GM21717 (cell line): ENCODE results near the gene MAPK8IP3.

Source experiments
- ATAC-seq: cut with Tn5 transposase; IDR thresholded peaks from one replicate; pipeline ENCODE4 v1.9.1; 2021; ENCODE audit warnings: mild to moderate bottlenecking, moderate library complexity; ENCODE audit not compliant: unreplicated experiment

MAPK8IP3 gene

DNA sequence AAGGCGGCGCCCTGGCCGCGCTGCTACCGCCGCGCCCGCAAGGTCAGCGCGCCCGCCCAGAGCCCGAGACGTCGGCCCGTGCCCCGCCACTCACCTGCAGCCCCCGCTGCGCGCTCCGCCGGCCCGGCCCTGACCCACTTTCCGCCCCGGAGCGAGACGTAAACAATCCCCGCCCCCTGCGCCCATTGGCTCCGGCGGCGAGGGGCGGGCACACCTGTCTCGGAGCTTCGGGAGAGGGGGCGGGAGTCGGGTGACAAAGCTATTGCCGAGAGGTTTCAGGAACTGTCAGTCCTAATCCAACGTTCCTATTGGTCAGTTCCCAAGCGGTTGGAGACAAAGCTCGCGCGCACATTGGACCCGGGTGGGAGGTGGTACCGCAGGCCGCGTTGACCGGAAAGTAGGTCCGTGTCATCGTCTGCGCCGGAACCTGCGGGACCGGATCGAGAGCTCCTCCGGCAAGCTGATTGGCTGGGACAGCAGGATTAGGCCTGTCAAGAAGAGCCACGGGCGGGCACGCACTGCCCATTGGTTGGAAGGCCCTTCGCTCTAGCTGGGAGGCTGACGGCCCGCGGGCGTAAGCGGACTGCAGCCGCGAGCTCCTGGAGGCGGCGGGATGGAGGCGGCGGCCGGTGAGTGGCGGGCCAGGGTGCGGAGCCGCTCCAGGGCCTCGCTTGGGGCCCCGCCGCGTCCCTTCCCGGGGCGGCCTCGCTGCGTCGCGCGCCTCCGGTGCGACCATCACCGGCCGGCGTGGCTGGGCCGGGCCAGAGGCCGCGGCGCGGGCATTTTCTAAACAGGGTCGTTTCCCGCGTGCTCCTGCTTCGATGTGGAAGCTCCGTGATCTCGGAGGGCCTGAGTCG is 76.6 kb downstream of the MAPK8IP3 start, which contains the start of the genes NUBP2 and SPSB3:
Gene NUBP2 (plus strand): TSS at position 553 of the 857 bp plus-strand sequence. CDS start 61 bp downstream, at position 614.
Gene SPSB3 (minus strand): TSS at position 164 of the 857 bp plus-strand sequence. CDS start 1,088 bp downstream, outside the sequence.
- peak; percentile 72 for ATAC-seq

DNA sequence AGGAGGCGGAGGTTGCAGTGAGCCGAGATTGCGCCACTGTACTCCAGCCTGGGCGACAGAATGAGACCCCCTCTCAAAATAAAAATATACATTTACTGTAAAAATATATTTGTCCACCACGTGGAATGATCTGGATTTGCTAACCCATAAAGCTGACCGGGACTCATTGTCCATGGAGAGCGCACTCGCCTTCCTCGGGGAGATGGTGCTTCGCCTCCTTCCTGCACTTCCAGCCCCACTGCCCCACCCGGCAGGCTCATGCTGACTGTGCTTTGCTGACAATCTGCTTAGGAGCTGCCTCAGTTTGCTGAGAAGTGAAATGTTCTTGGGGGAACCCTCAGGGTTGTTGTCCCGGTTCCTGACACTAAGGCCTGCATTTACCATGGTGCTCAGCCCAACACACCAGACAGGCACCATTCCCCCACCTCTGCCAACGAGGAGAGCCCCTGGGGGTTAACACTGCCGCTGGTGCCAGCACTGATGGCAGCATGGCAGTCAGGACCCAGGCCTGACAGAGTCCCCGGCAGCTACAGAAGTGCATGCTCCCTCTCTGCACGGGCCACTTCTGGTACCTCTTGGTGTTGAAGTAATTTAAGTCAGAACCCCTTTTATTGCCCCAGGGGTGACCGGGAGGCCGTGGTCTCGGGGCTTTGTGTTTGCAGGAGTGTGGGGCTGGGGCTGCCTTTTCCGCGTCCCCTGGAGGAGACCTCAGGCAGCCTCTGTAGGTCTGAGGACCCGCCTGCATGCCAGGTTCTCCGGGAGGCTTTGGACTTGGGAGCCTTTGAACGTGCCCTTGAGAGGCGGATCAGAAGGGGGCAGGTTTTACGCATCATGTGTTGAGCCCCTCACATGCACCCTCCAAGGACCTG is 79.2 kb downstream of the MAPK8IP3 start:
- no peak for ATAC-seq

DNA sequence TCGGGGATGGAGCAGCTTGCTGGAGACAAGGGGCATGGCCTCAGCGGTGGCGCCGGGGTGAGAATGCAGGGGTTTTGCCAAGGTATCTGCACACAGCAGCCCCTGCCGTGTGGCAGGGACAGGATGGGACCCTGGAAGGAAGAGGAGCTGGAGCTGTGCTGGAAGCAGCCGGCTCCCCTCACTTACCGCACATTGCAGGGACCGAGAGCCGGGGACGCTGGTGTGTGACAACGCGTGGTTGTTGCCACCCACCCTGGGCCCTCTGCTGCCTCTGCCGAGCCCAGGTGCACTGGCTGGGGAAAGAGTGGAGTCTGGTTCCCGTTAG is 79.8 kb downstream of the MAPK8IP3 start:
- ATAC-seq: no peak

DNA sequence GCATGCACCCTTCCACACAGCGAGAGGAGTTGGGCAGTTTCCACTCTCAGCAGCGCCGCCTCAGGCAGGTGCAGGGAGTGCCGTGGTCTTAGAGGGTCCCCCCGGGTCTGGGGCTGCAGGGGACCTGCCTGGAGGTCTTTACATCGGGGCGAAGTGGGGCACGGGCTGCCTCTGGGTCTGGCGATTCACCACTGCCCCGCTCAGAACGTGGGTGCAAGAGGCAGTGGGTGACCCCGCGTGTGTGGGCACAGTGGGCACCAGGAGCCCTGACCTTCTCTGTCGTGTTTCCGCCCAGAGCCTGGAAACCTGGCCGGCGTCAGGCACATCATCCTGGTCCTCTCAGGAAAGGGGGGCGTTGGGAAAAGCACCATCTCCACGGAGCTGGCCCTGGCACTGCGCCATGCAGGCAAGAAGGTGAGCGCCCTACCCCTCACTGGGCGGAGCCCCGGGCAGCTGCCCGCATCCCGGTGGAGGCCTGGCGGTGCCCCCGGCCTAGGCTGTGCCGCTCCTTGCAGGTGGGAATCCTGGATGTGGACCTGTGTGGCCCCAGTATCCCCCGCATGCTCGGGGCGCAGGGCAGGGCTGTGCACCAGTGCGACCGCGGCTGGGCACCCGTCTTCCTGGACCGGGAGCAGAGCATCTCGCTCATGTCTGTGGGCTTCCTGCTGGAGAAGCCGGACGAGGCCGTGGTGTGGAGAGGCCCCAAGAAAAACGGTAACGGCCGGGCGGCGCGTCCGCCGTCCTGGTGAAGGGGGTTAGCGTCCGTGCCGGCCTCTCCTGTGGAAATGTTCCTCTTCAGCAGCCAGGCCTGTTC is 80.5 kb downstream of the MAPK8IP3 start:
- ATAC-seq: no peak

DNA sequence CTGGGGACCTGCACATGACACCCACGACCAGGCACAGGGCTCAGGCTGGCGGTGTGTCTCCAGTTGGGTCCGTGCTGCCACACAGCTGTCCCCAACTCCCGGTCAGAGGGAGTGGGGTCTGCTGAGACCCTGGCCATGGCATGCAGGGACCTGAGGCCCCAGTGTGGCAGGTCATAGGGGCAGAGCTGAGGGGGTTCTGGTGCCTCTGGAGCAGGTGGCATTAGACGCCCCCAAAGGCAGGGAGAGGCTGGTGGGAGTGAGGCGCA is 81.0 kb downstream of the MAPK8IP3 start:
- ATAC-seq: no peak

DNA sequence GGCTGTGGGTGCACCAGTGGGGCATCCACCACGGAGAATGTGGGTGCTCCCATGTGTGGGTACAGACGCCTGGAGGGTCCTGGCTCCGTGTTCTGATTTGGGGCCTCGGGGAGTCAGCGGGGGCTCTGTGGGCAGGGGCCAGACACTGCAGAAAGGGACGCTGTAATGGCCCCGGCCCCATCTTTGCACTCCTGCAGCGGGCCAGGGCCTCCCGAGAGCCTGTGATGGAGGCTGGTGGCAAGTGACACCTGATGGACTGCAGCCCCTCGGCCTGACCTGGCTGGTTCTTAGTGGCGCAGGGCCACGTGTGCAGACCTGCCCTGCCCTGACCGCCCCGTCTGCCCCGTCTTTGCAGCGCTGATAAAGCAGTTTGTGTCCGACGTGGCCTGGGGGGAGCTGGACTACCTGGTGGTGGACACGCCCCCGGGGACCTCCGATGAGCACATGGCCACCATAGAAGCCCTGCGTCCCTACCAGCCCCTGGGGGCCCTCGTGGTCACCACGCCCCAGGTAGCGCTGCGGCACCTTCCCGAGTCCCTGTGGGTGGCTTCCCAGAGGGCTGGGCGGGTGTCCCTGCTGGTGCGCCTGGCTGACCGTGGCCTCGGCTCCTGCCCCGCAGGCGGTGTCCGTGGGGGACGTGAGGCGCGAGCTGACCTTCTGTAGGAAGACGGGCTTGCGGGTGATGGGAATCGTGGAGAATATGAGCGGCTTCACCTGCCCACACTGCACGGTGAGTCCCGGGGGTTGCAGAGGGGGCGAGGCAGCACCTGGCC is 81.5 kb downstream of the MAPK8IP3 start:
- no peak for ATAC-seq

DNA sequence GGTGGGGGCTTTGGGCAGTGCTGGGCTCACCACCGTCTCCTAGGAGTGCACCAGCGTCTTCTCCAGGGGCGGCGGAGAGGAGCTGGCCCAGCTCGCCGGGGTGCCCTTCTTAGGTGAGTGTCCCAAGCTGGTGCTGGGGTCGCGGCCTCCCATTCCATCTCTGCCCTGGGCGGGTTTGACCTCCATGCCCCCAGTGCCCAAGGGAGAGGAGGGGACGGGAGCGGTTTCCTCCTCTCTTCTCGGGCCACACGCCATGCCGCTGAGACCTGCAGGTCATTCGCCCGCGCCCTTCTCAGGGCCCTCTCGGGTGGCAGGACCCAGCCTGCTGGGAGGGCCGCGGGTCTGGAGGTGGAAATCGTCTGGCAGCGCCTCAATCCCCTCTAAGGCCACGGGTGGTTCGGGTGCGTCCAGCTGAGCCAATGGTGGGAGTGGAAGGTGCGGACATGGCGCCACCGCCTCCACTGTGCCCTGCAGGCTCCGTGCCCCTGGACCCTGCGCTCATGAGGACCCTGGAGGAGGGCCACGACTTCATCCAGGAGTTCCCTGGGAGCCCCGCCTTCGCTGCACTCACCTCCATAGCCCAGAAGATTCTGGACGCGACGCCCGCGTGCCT is 82.2 kb downstream of the MAPK8IP3 start:
- no peak for ATAC-seq

DNA sequence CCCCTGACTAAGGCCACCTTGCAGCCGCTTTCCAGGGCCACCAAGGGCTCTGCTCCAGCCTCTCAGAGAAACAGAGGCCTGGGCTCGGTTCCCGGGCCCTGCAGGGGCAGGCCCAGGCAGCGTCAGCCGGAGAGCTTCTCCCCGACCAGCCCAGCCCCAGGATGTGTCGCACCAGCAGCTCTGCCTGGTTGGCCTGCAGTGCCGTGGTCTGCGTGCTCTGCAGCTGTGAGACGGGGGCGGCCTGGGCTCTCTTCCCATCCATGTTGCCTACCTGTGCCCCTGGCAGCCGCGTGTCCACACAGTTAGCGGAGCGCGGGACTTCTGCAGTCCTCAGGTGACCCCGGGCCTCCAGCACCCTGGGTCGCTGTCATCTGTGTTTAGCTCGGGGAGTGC is 82.7 kb downstream of the MAPK8IP3 start:
- ATAC-seq: no peak

DNA sequence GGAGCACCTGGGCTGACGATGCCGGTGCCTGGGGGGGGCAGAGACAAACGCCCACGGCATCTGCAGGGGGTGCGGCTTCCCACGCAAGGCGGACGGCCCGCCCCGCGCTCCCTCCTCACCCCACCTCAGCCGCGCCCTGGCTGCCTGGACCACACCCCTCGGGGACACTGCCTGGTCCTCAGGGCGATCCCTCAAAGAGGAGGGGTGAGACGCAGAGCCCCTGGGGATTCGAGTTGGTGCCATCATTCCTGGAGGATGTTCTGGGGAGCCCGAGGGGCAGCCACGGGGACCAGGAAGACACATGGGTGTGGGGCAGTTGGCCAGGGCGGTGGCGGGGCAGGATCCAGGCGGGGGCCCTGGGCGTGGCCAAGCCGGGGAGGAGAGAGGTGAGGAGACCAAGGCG is 83.6 kb downstream of the MAPK8IP3 start:
- ATAC-seq: no peak

DNA sequence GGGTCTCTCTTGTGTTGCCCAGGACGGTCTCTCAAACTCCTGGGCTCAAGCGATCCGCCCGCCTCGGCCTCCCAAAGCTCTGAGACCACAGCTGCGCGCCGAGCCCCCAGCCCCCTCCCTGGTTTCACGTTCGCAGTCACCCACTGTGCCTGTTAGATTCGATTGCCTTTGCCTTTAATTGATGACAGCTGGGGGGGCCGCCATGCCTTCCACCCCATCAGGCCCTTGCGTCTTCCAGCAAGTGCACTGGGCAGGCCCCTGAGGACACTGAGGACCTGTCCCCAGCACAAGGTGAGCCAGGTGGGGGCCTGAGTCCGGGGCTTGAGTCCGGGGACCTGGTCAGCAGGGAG is 84.2 kb downstream of the MAPK8IP3 start:
- ATAC-seq: no peak

DNA sequence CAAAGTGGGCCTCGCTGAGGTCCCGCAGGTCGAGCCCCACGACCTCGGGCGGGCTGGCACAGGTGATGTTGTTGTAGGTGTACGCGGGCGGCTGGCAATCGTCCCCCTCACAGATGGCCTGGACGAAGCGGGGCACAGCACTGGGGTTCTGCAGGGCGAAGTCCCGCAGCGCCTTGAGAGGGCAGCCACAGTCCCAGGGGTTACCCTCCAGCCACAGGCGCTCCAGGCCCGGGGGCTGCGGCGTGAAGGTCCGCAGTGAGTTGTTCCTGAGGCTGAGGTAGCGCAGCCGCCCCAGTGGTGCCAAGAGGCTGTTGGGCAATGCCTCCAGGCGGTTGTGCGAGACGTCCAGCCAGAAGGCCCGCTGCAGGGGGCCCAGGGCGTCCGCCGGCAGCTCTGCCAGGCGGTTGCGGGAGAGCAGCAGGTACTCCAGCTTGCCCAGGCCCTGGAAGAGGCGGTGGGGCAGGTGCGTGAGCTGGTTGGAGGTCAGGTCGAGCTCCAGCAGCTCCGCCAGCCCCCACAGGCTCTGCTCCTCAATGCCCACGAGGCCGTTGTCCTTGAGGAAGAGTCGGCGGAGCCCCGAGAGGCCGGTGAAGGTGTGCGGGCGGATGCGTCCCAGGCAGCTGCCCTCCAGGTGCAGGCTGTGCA is 84.7 kb downstream of the MAPK8IP3 start:
- no peak for ATAC-seq

DNA sequence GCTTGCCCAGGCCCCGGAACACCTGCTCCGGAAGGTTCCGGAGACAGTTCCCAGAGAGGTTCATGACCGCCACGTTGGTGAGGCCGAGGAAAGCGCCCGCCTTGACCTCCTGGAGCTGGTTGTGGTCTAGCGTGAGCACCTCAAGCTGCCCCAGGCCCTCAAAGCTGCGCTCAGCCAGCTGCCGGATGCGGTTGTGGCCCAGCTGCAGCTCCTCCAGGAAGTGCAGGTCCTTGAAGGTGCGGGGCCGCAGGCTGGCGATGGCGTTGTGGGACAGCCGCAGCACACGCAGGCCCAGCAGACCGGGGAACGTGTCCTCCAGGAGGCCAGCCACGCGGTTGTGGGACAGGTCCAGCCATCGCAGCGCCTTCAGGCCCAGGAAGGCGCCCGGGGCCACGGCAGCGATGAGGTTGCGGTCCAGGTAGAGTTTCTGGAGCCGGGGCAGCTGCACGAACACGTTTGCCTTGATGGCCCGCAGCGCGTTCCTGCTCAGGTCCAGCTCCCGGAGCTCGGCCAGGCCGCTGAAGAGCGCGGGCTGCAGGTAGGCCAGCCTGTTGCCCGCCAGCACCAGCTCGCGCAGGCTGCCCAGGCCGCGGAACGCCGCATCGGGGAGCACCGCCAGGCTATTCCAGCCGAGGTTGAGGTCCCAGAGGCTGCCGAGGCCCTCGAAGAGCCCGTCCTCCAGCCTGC is 85.4 kb downstream of the MAPK8IP3 start:
- no peak for ATAC-seq

DNA sequence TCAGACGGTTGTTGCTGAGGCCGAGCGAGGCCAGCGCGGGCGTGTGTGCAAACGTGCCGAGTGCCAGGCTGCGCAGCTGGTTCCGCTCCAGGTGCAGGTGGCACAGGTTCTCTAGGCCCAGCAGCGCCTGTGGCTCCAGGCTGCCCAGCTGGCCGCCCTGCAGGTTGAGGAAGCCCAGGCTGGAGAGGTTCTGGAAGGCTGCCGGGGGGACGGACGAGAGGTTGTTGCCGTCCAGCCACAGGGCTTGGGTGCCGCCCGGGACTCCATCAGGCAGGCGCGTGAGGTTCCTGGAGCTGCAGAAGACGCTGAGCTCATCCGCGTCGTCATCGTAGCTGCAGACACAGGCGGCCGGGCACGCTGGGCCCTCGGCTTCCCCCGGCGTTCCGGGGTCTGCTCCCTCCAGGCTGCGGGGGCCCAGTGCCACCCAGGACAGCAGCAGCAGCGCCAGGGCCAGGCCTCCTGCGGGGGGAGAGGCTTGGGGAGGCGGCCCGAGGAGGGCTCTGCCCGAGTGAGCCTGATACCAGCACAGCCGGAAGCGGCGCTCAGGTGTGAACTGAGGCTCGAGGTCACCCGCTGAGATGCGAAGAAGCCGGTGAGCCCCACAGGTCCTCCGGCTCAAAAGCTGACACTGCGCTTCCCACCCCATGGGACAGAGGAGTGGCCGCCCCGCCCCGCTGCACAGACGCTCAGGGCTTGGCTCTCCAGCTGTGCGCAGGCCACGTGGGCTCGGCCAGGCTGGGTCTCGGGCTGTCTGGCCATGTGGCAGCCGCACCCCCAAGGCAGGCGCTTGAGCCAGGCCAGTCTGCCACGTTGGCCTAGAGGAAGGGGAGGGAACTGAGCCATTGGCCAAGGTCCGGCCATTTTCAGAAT is 86.2 kb downstream of the MAPK8IP3 start:
- ATAC-seq: no peak

DNA sequence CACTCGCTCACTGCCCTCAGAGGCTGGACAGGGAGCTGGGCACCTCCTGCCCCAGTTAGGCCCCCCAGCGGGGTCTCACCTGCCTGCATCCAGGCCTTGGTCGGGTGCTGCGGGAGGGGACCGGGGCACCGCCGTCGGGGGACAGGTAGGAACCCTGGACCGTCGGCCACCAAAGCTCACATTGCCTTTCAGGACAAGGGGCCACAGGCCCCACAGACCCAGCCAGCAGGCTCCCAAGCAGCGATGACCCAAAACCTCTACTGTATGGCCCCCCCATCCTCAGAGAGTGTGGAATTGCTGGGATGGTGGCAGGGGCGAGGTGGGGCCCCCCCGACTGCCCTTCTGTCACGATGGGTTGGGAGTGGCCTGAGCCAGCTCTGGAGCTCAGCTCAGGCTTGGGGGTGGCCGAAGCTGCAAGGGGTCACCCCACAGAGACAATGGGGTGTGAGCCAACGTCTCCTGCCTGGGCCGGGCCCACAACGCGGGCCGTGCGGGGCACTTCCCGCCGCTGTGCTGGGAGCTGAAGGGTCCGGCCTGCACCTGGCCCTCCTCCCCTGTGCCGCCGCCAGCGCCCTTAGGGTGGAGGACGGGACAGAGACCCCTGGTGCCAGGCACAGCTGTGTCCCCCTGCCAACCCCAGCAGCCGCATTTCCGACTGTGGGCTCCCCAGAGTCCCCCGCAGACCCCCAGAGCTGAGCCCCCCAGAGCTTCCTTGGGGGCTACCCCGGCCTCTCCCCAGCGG is 87.0 kb downstream of the MAPK8IP3 start:
- no peak for ATAC-seq

DNA sequence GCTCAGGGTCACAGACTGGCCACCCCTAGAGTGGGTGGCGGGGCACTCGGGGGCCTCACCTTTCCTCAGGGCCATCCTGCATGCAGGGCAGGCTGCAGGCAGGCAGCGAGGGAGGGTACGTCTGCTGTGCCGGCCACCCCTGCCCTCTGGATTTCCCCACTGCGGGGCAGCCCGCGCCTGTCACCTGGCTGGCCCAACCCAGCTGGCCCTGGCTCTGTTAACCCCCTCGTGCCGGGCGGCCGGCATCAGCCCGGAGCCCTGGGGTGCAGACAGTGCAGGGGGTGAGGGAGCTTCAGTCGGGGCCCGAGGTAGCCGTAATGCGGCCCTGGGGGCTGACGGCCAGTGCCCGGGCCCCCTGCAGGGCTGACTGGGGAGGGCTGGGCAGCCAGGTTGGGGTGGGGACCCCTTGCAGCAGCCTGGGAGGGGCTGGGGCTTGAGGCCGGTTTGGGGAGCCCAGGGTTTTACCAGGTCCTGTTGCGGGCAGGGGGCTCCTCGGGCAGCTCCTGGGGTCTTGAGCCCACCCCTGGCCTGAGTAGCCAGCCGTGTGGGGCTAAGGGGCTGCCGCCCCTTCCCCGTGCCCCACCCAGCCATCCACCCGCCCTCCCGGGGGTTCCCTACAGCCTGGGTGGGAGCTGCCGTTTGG is 87.7 kb downstream of the MAPK8IP3 start, which contains the start of gene IGFALS:
Gene IGFALS (minus strand): TSS at position 128 of the 643 bp plus-strand sequence. CDS start 53 bp downstream, at position 75.
- ATAC-seq: no peak

DNA sequence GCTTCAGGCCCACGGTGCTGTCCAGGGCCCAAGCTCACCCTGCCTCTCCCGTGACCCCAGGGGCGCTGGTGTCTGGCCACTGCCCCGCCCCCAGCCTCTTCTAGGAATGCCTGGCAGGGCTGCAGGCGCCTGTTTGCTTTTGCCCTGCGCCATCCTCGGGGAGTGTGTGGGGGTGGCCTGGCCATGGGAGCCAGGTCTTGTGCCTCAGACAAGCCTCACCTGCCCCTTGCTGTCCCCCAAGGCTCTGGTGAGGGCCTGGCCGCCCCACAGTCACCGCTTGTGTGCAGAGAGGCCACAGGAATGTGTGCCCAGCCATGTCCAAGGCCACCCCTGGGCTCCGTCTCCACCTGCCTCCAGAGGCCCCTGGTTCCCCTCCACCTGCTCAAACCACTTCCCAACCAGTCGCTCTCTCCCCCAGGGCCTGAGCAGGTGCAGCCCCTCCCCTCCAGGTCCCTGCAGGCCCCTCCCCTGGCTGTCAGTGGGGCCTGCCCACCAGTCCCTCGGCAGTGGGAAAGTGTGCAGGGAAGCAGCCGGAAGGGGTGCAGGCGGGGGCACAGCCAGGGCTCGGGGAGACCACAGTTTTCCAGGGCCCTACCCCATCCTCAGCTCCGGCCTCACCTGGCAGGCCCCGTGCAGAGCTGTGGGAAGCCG is 88.4 kb downstream of the MAPK8IP3 start:
- ATAC-seq: no peak
